GM12878 (cell line): Measurements from ENCODE around the gene SLC35E2B. TPM values are rescaled to one million over a fixed set of nuclear protein-coding genes. Genes with fewer than 3 reads are reported as not detected.

Experiments used
- ATAC-seq: fragments of 200-7000 bp; cut with Tn5 transposase; 3 replicates; pipeline ENCODE4 v1.9.1; 2020; ENCODE audit warnings: mild to moderate bottlenecking, moderate library complexity
- BruUV-seq: library from RNA; stranded (reverse); fragments of 400-500 nt; replicated peaks from 2 replicates; lab custom pipeline; 2021; lab: Mats Ljungman, UMichigan
- CTCF ChIA-PET: fragments of 300-600 bp; sonication (Branson Sonifier 250); formaldehyde crosslinking; extraction: SDS; loops from one replicate; lab custom pipeline; 2021; ENCODE audit warnings: inconsistent platforms; lab: Yijun Ruan, JAX
- POLR2A ChIA-PET: fragments of 350-600 bp; formaldehyde crosslinking; extraction: SDS; loops from one replicate; lab custom pipeline; 2021; ENCODE audit warnings: inconsistent platforms; lab: Charles Lee
- RAD21 ChIA-PET: fragments of 300-600 bp; sonication (Branson Sonifier 250); formaldehyde crosslinking; loops from one replicate; lab custom pipeline; 2023; ENCODE audit warnings: antibody characterized with exemption; ENCODE audit not compliant: unreplicated experiment; lab: Charles Lee
- SMC1A ChIA-PET: fragments of 300-600 bp; sonication (Branson Sonifier 250); formaldehyde crosslinking; loops from one replicate; lab custom pipeline; 2023; ENCODE audit not compliant: unreplicated experiment, uncharacterized antibody; lab: Charles Lee
- DNase-seq: peaks from one replicate; pipeline ENCODE4 v3.0.0-alpha.2; 2011; ENCODE audit warnings: low read depth, low spot score
- FAIRE-seq: peaks from 3 replicates; lab custom pipeline; 2011; peaks lifted over from hg19 to GRCh38; lab: Jason Lieb, UNC
- H2AFZ ChIP-seq: 2 replicates; pipeline ENCODE4 v1.6.0; 2011; ENCODE audit warnings: low read depth, low read length, control low read depth; ENCODE audit not compliant: control insufficient read depth
- H3K27ac ChIP-seq: 2 replicates; pipeline ENCODE4 v1.5.1; 2011; ENCODE audit warnings: control low read depth; ENCODE audit not compliant: control insufficient read depth, insufficient read depth
- H3K27me3 ChIP-seq, 2 experiments: replicated peaks in 1 of 2; 2 replicates each; pipeline versions ENCODE4 v1.6.0 to v1.6.1; 2011; ENCODE audit warnings: low read length in 1 of 2; ENCODE audit not compliant: control insufficient read depth in 2 of 2, insufficient read depth in 2 of 2
- H3K36me3 ChIP-seq, 2 experiments: 2 replicates each; pipeline ENCODE4 v1.5.1; 2011; ENCODE audit warnings: low read length in 1 of 2; ENCODE audit not compliant: control insufficient read depth in 2 of 2, insufficient read depth in 2 of 2
- H3K4me1 ChIP-seq: 2 replicates; pipeline ENCODE4 v1.6.1; 2011; ENCODE audit warnings: mild to moderate bottlenecking, low read length, moderate library complexity, mixed read lengths; ENCODE audit not compliant: control insufficient read depth, insufficient read depth
- H3K4me2 ChIP-seq: 2 replicates; pipeline ENCODE4 v1.6.0; 2011; ENCODE audit warnings: control low read depth; ENCODE audit not compliant: control insufficient read depth, insufficient read depth
- H3K4me3 ChIP-seq: fragments of 200-600 bp; sonication (generic); 2 replicates; pipeline ENCODE4 v1.5.1; 2016
- H3K79me2 ChIP-seq: 2 replicates; pipeline ENCODE4 v1.6.0; 2011; ENCODE audit warnings: low read length; ENCODE audit not compliant: control insufficient read depth, insufficient read depth
- H3K9ac ChIP-seq: 2 replicates; pipeline ENCODE4 v1.8.0; 2011; ENCODE audit warnings: low read length, control low read depth, mixed read lengths; ENCODE audit not compliant: control insufficient read depth, insufficient read depth
- H3K9me3 ChIP-seq: replicated peaks from 3 replicates; pipeline ENCODE4 v1.5.1; 2011; ENCODE audit warnings: mild to moderate bottlenecking, low read length; ENCODE audit not compliant: control insufficient read depth, insufficient read depth
- H4K20me1 ChIP-seq: 2 replicates; pipeline ENCODE4 v1.6.0; 2011; ENCODE audit not compliant: control insufficient read depth, insufficient read depth
- ASH2L ChIP-seq: fragments of 300-600, 200-600 bp; sonication (generic); IDR thresholded peaks from 2 replicates; pipeline ENCODE4 v1.6.1; 2017; ENCODE audit warnings: low read depth, mild to moderate bottlenecking, borderline replicate concordance
- BHLHE40 ChIP-seq, 2 experiments: fragments of 450-650 bp in 1 of 2; IDR thresholded peaks; 2 replicates each; pipeline ENCODE4 v1.6.1; 2011 to 2017; ENCODE audit warnings: low read depth in 2 of 2, borderline replicate concordance in 1 of 2, improper control_type of control experiment in 1 of 2, low read length in 1 of 2, mild to moderate bottlenecking in 1 of 2
- CREM ChIP-seq: IDR thresholded peaks from 2 replicates; pipeline ENCODE4 v1.6.1; 2014; ENCODE audit warnings: antibody characterized with exemption, low read depth
- E4F1 ChIP-seq: fragments of 450-650 bp; IDR thresholded peaks from 2 replicates; pipeline ENCODE4 v1.6.1; 2018; ENCODE audit warnings: borderline replicate concordance, mild to moderate bottlenecking; ENCODE audit not compliant: partially characterized antibody
- HDAC2 ChIP-seq: fragments of 200-600 bp; sonication (generic); IDR thresholded peaks from 2 replicates; pipeline ENCODE4 v1.6.1; 2017
- HSF1 ChIP-seq: fragments of 150-350 bp; IDR thresholded peaks from 2 replicates; pipeline ENCODE4 v1.6.1; 2014; ENCODE audit warnings: mild to moderate bottlenecking, low read depth, low read length
- IKZF1 ChIP-seq: fragments of 450-650 bp; conservative IDR thresholded peaks from 2 replicates; pipeline ENCODE4 v1.6.1; 2017; ENCODE audit warnings: antibody characterized with exemption, mild to moderate bottlenecking
- IRF3 ChIP-seq: fragments of 450-650 bp; IDR thresholded peaks from 2 replicates; pipeline ENCODE4 v1.6.1; 2014; ENCODE audit warnings: mild to moderate bottlenecking
- KLF5 ChIP-seq: fragments of 450-650 bp; IDR thresholded peaks from 2 replicates; pipeline ENCODE4 v1.6.1; 2014; ENCODE audit warnings: mild to moderate bottlenecking; ENCODE audit not compliant: partially characterized antibody
- NR2C2 ChIP-seq: IDR thresholded peaks from 2 replicates; pipeline ENCODE4 v1.6.1; 2011; ENCODE audit warnings: borderline replicate concordance, low read depth; ENCODE audit not compliant: control insufficient read depth, insufficient read length
- PAX8 ChIP-seq: fragments of 450-650 bp; IDR thresholded peaks from 2 replicates; pipeline ENCODE4 v1.6.1; 2017; ENCODE audit warnings: mild to moderate bottlenecking, moderate library complexity
- PML ChIP-seq: IDR thresholded peaks from 2 replicates; pipeline ENCODE4 v1.6.1; 2012; ENCODE audit warnings: low read length, inconsistent platforms
- SIN3A ChIP-seq: IDR thresholded peaks from 2 replicates; pipeline ENCODE4 v1.6.1; 2012; ENCODE audit warnings: low read depth, low read length, improper control_type of control experiment
- SIX5 ChIP-seq: IDR thresholded peaks from 2 replicates; pipeline ENCODE4 v1.6.1; 2011; ENCODE audit warnings: mild to moderate bottlenecking, low read depth, low read length, moderate library complexity; ENCODE audit not compliant: severe bottlenecking
- SKIL ChIP-seq: fragments of 450-650 bp; IDR thresholded peaks from 2 replicates; pipeline ENCODE4 v1.6.1; 2017; ENCODE audit warnings: mild to moderate bottlenecking, low read depth, inconsistent platforms; ENCODE audit not compliant: poor library complexity, severe bottlenecking
- SMC3 ChIP-seq: IDR thresholded peaks from 2 replicates; pipeline ENCODE4 v1.6.1; 2011; ENCODE audit warnings: low read length, improper control_type of control experiment, borderline replicate concordance
- SP1 ChIP-seq: IDR thresholded peaks from one replicate; pipeline ENCODE4 v1.6.1; 2011; ENCODE audit warnings: low read depth, low read length
- STAT3 ChIP-seq: IDR thresholded peaks from 2 replicates; pipeline ENCODE4 v1.6.1; 2011; ENCODE audit warnings: low read depth, low read length, improper control_type of control experiment
- SUZ12 ChIP-seq: fragments of 200-600 bp; sonication (generic); IDR thresholded peaks from one replicate; pipeline ENCODE4 v1.6.1; 2018; ENCODE audit warnings: antibody characterized with exemption, mild to moderate bottlenecking; ENCODE audit not compliant: unreplicated experiment
- WGBS: methylation state at CpG from one replicate; pipeline ENCODE4 v1.1.6; 2016; ENCODE audit warnings: low lambda C conversion rate; ENCODE audit not compliant: insufficient replicate concordance, insufficient coverage; ENCODE audit errors: missing lambda C conversion rate; 5-methylcytosine and 5-hydroxymethylcytosine counted together
- in situ Hi-C: fragments of 300-500 bp; cut with MboI; formaldehyde crosslinking; loops from 9 replicates; pipeline ENCODE4 v1.14.3; 2018; ENCODE audit warnings: mixed read lengths
- intact Hi-C: fragments of 100-400 bp; cut with micrococcal nuclease; formaldehyde crosslinking; loops from one replicate; pipeline ENCODE4 v1.14.2; 2022; ENCODE audit not compliant: unreplicated experiment
- polyA plus RNA-seq, 11 experiments: library from polyadenylated mRNA; depleted of rRNA in 4 of 11; unstranded in 6 of 11; stranded (reverse) in 5 of 11; fragments of >200 nt; fragmentation: Nextera tagmentation in 4 of 11; fragmentation: Illumina TruSeq in 1 of 11; extraction: Ambion mirVana in 4 of 11; extraction: Trizol in 1 of 11; gene quantifications; 1 replicate in 1 of 11; 2 replicates in 10 of 11; pipeline versions ENCODE4 v1.2.1 to v1.2.3, GENCODE V29; 2011 to 2016; ENCODE audit warnings: inconsistent platforms in 2 of 11, missing spikeins in 2 of 11, low read depth in 1 of 11
- total RNA-seq, 4 experiments: library from RNA; depleted of rRNA in 3 of 4; stranded (reverse); fragments of >200 nt in 3 of 4; fragmentation: Illumina TruSeq in 1 of 4; extraction: Trizol in 1 of 4; gene quantifications; 2 replicates each; pipeline versions ENCODE4 v1.2.1 to v1.2.3, GENCODE V29; 2013 to 2021

The SLC35E2B gene
- total and polyA plus RNA-seq, 10 of the 15 experiments (the other 5 are each of a cell fraction or from before 2014, with no cell fraction given), result 2.6 to 36.7 (median 18.6) TPM

- TF ChIP-seq SKIL (no peak), KLF5 (no peak), SP1 (no peak), PAX8 (no peak), BHLHE40 (IDR thresholded peaks at IDR 0.05; ENCODE audit: borderline replicate concordance in 1 of 2, low read depth in 2 of 2, low read length in 1 of 2) (no peak), SUZ12 (no peak), HDAC2 (no peak), SMC3 (no peak), ASH2L (no peak), IKZF1 (no peak)
These were observed 66.8 kb downstream of the SLC35E2B start (continued) for GRCh38 chr1:1625824-1626206.

- CTCF ChIA-PET, result no interaction called here
- no peak overlapping the region for H2AFZ ChIP-seq
- no peak overlapping the region for H3K9ac ChIP-seq
- H3K4me1 ChIP-seq, result no peaks in the 10 kb centered on the region
- H4K20me1 ChIP-seq, result no peaks in the 10 kb centered on the region
- in situ Hi-C loops (no loop called here), intact Hi-C loops (no loop called here)
- FAIRE-seq (no peak), DNase-seq (no peak), ATAC-seq (no peak)
- H3K27me3 ChIP-seq, result no peaks in the 10 kb centered on the region
- H3K4me3 ChIP-seq, result no peak overlapping the region
- no TSS peak for BruUV-seq
- SMC1A ChIA-PET, result no interaction called here
- H3K36me3 ChIP-seq, result no peaks in the 10 kb centered on the region
- H3K79me2 ChIP-seq, result no peaks in the 10 kb centered on the region
- no peak overlapping the region for H3K27ac ChIP-seq
- RAD21 ChIA-PET, result no interaction called here
- WGBS, result 69% methylated on average over 7 of the region's 28 CpGs
- POLR2A ChIA-PET, result no interaction called here
- H3K9me3 ChIP-seq, result no peaks in the 10 kb centered on the region
- no peak overlapping the region for H3K4me2 ChIP-seq
- TF ChIP-seq CREM, result no peak
- no peak for TF ChIP-seq E4F1
- TF ChIP-seq PML, result no peak
- TF ChIP-seq HSF1, result no peak
- no peak for TF ChIP-seq STAT3
- TF ChIP-seq IRF3, result no peak
- no peak for TF ChIP-seq SIX5
- TF ChIP-seq NR2C2, result no peak
- TF ChIP-seq SIN3A, result no peak
These were observed 67.2 kb downstream of the SLC35E2B start for GRCh38 chr1:1625404-1625775.
